HG02610 (cell line): Measurements from ENCODE around the gene KLC3.
"Not testable (repeated sequence)": the region's sequence is repeated elsewhere in the genome, so short reads cannot be mapped to it uniquely, and the experiment has no call there.

Experiments
- ATAC-seq: cut with Tn5 transposase; IDR thresholded peaks from one replicate; pipeline ENCODE4 v1.9.1; 2021; ENCODE audit warnings: mild to moderate bottlenecking, moderate library complexity; ENCODE audit not compliant: unreplicated experiment

The KLC3 gene

GRCh38 chr19:45340232-45340898 is at the start of gene KLC3:
Gene KLC3 (plus strand): TSS chr19:45340750. CDS start chr19:45345542, 4,792 bp downstream.
- no peak for ATAC-seq

- no peak for ATAC-seq
These were observed 48.7 kb upstream of the KLC3 start for GRCh38 chr19:45291834-45292233.

- ATAC-seq: no peak
These were observed 46.9 kb upstream of the KLC3 start for GRCh38 chr19:45293682-45294081.

- ATAC-seq: no peak
These were observed 46.1 kb upstream of the KLC3 start for GRCh38 chr19:45294291-45295029.

DNA sequence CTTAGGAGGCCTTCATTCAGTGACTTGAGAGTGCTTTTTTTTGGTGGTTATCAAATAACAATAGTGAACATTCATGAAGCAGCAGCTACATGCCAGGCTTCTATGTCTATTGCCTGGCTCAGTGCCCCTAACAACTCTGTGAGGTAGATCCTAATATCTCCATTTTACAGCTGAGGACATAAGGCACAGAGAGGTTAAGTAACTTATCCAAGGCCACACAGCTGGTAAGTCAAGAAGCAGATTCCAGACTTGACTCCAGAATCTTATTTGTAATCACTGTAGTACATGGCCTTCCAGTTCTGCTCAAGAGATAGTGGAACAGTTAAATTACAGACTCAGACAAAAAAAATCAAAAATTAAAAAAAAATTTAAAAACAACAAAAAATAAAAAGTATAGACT is 44.7 kb upstream of the KLC3 start:
- no peak for ATAC-seq

GRCh38 chr19:45296355-45296754 is 44.2 kb upstream of the KLC3 start:
- ATAC-seq: no peak

GRCh38 chr19:45297674-45298073 is 42.9 kb upstream of the KLC3 start:
- ATAC-seq: no peak

DNA sequence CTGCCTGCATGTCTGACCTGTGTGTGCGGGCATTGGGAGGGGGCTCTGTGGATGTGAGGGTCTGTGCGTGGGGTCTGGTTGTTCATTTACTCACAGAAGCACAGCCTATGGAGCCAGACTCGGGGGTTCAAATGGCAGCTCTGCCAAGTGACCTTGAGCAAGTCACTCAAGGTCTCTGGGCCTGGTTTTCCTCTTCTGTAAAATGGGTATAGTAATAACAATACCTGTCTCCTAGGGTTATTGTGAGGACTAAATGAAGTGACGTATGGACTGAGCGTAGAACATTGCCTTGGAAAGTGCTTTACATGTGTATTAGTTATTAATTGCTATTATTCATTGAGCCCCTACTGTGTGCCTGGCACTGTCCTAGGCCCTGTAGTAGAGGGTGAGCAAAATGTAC is 42.3 kb upstream of the KLC3 start:
- ATAC-seq: no peak

- ATAC-seq: no peak
These were observed 40.8 kb upstream of the KLC3 start for GRCh38 chr19:45299719-45300118.

DNA sequence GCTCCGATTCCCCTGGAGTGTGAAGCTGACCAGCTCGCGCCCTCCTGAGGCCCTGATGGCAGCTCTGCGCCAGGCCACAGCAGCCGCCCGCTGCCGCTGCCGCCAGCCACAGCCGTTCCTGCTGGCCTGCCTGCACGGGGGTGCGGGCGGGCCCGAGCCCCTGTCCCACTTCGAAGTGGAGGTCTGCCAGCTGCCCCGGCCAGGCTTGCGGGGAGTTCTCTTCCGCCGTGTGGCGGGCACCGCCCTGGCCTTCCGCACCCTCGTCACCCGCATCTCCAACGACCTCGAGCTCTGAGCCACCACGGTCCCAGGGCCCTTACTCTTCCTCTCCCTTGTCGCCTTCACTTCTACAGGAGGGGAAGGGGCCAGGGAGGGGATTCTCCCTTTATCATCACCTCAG is 38.1 kb upstream of the KLC3 start:
- no peak for ATAC-seq

DNA sequence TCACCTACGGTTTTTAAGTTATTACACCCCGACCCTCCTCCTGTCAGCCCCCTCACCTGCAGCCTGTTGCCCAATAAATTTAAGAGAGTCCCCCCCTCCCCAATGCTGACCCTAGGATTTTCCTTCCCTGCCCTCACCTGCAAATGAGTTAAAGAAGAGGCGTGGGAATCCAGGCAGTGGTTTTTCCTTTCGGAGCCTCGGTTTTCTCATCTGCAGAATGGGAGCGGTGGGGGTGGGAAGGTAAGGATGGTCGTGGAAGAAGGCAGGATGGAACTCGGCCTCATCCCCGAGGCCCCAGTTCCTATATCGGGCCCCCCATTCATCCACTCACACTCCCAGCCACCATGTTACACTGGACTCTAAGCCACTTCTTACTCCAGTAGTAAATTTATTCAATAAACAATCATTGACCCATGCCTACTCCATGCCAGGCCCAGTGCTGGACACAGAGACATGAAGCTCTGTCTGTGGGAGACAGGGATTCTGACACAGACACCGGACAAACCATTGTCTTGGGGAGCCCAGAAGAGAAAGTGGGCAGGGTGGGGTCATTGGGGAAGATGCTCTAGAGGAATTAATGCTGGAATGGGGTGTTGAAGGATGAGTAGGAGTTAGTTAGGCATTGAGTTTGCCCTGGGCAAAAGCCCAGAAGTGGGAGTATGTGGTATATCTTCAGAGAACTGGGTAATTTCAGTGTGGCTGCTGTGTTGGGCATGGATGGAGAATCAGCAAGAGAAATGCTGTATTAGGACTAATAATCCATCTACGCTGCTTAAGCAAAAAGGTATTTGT is 37.1 kb upstream of the KLC3 start:
- ATAC-seq: no peak

DNA sequence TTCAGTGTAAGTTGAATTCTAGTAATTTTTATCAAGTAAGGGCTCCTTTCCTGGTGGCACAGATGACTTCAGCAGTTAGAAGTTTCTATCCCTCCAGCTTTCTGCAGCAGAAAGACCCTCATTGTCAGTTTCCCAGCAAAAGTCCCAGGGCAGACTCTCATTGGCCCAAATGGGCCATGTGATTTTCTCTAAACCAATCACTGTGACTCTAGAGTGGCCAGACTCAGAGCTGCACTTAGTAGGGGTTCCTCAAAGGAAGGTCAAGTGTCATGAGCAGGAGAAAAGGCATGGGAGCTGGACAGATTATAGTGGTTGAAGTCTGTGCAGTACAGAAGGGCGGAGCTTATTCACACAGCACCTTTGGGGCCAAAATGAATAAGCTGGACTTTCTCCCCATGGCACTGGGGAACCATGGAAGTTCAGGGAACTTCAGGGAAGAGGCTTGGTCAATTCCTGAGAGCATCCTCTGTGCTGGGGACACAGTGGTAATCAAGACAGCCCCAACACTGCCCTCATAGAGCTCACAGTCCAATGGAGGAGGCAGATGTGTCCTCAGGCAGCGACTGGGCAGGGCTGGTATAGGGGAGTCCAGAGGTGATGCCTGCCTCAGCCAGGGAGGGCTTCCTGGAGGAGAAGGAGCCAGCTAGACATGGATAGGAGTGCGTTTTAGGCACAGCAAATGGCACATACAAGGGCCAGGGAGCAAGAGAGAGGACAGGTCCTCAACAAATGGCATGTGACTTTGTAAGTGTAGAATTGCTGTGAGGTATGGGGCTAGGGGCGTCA is 36.2 kb upstream of the KLC3 start:
- ATAC-seq: no peak

GRCh38 chr19:45305007-45305406 is 35.5 kb upstream of the KLC3 start:
- ATAC-seq: no peak

DNA sequence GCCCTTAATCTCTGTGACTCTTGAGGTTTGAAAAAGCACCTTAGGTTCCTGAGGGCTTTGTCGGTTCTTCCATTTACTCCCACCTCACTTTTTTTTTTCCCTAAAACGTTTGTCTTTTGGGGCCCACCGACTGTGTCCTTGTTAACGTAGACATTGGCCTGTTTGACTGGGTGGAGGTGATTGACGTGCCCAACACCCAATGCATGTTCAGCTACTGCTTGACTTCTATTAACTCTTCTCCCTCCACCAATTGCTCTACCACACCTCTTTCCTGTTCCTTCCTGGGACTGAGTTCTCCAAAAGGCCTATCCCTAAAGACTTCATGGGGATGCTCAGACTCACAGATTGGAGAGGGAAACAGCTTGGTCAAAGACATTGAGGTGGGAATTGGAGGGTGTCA is 35.1 kb upstream of the KLC3 start:
- ATAC-seq: no peak

GRCh38 chr19:45306040-45306439 is 34.5 kb upstream of the KLC3 start:
- ATAC-seq: no peak

DNA sequence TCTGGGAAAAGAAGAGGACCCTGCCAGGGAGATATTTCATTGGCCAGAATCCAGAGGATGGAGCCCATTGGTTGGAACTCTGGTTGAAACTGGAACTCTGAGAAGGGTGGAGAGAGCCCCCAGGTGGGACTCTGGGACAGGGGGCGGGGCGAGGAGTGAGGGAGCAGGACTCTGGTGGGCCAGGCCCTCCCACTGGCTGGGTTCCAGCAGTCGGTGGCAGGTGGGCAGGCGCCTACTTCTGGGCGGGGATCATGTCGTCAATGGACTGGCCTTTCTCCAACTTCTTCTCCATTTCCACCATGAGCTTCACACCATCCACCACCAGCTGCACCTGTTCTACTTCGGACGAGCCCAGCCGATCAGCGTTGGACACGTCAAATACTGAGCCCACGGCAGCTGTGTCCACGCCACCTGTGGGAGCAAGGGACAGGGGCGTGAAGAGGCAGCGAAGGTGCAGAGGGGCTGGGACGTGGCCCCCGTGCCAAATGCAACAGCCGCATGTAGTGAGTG is 34.0 kb upstream of the KLC3 start:
- no peak for ATAC-seq

DNA sequence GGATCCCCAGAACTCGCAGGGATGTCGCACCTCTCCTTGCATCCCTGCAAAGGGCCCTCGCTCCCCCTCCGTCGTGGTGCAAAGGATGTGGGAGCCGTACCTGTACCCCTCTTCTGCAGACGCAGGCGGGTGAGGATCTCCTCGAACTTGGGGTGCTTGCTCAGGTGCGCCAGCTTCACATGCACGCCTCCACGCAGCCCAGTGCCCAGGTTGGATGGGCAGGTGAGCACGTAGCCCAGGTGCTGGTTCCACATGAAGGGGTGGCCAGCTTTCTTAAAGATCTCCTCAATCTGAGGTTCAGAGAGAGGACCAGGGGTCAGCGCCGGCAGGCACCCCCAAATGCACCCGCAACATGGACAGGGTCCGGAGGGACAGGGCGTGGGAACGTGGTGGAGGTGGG is 33.2 kb upstream of the KLC3 start:
- ATAC-seq: no peak

DNA sequence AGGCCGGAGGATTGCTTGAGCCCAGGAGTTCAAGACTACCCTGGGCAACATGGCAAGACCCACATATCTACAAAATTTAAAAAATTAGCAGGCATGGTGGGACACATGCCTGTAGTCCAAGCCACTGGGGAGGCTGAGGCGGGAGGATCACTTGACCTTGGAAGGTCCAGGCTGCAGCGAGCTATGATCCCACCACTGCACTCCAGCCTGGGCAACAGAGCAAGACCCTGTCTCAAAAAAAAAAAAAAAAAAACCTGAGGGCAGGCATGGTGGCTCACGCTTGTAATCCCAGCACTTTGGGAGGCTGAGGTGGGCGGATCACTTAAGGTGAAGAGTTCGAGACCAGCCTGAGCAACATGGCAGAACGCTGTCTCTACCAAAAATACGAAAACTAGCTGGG is 31.2 kb upstream of the KLC3 start:
- not testable (repeated sequence) for ATAC-seq

DNA sequence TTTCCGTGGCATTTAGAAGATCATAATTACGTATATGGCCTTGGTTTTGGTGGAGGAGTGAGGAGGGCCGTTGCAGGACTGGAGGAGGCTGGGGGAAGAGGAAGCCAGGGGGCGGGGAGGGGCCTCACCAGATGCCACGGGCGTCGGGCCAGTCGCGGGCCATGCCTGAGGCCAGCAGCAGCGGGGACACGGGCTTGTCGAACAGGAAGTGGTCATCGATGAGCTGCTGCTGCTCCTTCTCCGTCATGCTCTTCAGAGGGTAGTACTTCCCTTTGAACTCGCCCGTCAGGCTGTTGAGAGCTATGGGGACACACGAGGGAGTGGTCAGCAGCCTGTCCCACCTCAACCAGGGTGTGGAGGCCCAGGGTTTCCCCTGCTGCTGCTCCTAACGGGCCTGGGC is 28.9 kb upstream of the KLC3 start:
- ATAC-seq: no peak

DNA sequence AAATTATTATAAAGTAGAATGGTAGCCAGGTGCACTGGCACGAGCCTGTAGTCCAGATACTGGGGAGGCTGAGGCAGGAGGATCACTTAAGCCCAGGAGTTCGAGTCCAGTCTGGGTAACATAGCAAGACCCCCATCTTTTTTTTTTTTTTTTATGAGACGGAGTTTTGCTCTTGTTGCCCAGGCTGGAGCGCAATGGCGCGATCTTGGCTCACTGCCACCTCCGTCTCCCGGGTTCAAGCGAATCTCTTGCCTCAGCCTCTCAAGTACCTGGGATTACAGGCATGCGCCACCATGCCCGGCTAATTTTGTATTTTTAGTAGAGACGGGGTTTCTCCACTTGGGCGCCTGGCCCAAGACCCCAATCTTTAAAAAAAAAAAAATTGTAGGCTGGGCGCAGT is 28.3 kb upstream of the KLC3 start:
- ATAC-seq: not testable (repeated sequence)

- ATAC-seq: no peak
These were observed 25.8 kb upstream of the KLC3 start for GRCh38 chr19:45314708-45315245.
